ENCODE results near the gene CADM1. TPM values are rescaled to one million over a fixed set of nuclear protein-coding genes. Genes with fewer than 3 reads are reported as not detected.

The CADM1 gene
- total and polyA plus RNA-seq, 4 donors: 13.0 to 40.6 (median 28.9) TPM

DNA sequence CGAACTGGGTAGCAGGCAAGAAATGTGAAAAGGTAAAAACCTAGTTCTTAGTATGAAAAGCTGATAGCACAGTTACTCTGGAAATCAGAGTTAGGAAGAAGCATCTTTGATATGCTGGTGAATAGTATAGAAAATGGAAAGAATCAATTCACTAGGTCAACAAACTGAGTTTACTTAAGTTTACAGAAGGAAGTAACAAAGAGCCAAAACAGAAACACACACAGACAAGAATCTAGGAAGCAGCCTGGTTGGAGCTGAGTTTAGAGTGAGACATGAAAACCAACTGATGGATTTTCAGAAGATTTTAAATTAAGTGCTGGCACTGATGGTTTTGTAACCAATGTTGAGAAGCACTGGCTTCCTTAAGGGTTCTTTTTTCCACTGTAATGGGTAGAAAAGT is 296.3 kb downstream of the CADM1 start:
- TF ChIP-seq RAD21 (IDR thresholded peaks at IDR 0.05): no peak
- no peak for TF ChIP-seq JUND (IDR thresholded peaks at IDR 0.05)
- TF ChIP-seq, protein P1, sequence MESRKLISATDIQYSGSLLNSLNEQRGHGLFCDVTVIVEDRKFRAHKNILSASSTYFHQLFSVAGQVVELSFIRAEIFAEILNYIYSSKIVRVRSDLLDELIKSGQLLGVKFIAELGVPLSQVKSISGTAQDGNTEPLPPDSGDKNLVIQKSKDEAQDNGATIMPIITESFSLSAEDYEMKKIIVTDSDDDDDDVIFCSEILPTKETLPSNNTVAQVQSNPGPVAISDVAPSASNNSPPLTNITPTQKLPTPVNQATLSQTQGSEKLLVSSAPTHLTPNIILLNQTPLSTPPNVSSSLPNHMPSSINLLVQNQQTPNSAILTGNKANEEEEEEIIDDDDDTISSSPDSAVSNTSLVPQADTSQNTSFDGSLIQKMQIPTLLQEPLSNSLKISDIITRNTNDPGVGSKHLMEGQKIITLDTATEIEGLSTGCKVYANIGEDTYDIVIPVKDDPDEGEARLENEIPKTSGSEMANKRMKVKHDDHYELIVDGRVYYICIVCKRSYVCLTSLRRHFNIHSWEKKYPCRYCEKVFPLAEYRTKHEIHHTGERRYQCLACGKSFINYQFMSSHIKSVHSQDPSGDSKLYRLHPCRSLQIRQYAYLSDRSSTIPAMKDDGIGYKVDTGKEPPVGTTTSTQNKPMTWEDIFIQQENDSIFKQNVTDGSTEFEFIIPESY (IDR thresholded peaks at IDR 0.05): no peak
- no peak for TF ChIP-seq RXRA (IDR thresholded peaks at IDR 0.05)
- no peak for TF ChIP-seq TAF1 (conservative IDR thresholded peaks at IDR 0.05)
- TF ChIP-seq, protein P2, sequence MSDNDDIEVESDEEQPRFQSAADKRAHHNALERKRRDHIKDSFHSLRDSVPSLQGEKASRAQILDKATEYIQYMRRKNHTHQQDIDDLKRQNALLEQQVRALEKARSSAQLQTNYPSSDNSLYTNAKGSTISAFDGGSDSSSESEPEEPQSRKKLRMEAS (IDR thresholded peaks at IDR 0.05): no peak
- TF ChIP-seq, protein P3, sequence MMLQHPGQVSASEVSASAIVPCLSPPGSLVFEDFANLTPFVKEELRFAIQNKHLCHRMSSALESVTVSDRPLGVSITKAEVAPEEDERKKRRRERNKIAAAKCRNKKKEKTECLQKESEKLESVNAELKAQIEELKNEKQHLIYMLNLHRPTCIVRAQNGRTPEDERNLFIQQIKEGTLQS (IDR thresholded peaks at IDR 0.05): no peak
- Histone ChIP-seq H3K9ac (ENCODE audit: low read depth in 1 of 2, low read length in 2 of 2) (no peak overlapping the region), H3K4me1 (ENCODE audit: control insufficient read depth in 4 of 4, insufficient read depth in 4 of 4, low read length in 3 of 4) (no peaks in the 10 kb centered on the region), H3K36me3 (ENCODE audit: control insufficient read depth in 4 of 4, insufficient read depth in 3 of 4, low read depth in 1 of 4, low read length in 3 of 4) (peaks cover 0 to 9% (median 5%) of the 10 kb centered on the region in 4 donors), H3K27ac (ENCODE audit: low read depth in 1 of 2, low read length in 2 of 2) (no peak overlapping the region), H3K27me3 (ENCODE audit: control insufficient read depth in 4 of 4, insufficient read depth in 4 of 4, low read length in 3 of 4) (no peaks in the 10 kb centered on the region), H3K9me3 (ENCODE audit: control insufficient read depth in 4 of 4, low read length in 3 of 4) (no peaks in the 10 kb centered on the region), H3K4me3 (ENCODE audit: low read depth in 1 of 3, low read length in 3 of 3) (no peak overlapping the region)
- 96% methylated on average over 1 of the region's 1 CpG for WGBS
- DNase-seq (ENCODE audit: low spot score): no peak

DNA sequence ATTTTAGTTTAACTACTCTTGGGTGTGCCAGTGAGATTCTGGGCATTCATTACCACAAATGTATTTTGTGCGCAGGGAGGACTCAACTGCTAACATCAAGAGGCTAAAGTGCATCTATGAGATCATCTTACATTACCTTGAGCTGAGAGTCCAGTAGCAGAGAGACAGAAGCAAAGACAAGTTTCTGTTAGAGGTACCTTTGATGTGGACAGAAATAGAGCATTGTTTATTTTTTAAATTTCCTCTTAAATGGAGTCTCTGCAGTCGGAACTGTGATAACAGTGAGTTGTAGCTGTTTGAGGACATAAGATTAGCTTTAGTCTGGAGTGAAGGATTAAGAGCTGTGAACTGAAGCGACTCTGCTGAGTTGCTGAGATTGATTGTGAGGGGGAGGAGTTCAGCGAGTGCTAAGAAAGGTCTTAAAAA is 297.0 kb downstream of the CADM1 start:
- H3K9me3 ChIP-seq (ENCODE audit: control insufficient read depth in 4 of 4, low read length in 3 of 4): no peaks in the 10 kb centered on the region
- H3K27me3 ChIP-seq (ENCODE audit: control insufficient read depth in 4 of 4, insufficient read depth in 4 of 4, low read length in 3 of 4): no peaks in the 10 kb centered on the region
- 75% methylated on average over 4 of the region's 4 CpGs for WGBS
- H3K4me1 ChIP-seq (ENCODE audit: control insufficient read depth in 4 of 4, insufficient read depth in 4 of 4, low read length in 3 of 4): no peaks in the 10 kb centered on the region
- peaks cover 0 to 9% (median 5%) of the 10 kb centered on the region in 4 donors for H3K36me3 ChIP-seq (ENCODE audit: control insufficient read depth in 4 of 4, insufficient read depth in 3 of 4, low read depth in 1 of 4, low read length in 3 of 4)
- no peak overlapping the region for H3K27ac ChIP-seq (ENCODE audit: low read depth in 1 of 2, low read length in 2 of 2)
- no peak overlapping the region for H3K4me3 ChIP-seq (ENCODE audit: low read depth in 1 of 3, low read length in 3 of 3)
- no peak for DNase-seq (ENCODE audit: low spot score)
- H3K9ac ChIP-seq (ENCODE audit: low read depth in 1 of 2, low read length in 2 of 2): no peak overlapping the region
- TF ChIP-seq, protein P4, sequence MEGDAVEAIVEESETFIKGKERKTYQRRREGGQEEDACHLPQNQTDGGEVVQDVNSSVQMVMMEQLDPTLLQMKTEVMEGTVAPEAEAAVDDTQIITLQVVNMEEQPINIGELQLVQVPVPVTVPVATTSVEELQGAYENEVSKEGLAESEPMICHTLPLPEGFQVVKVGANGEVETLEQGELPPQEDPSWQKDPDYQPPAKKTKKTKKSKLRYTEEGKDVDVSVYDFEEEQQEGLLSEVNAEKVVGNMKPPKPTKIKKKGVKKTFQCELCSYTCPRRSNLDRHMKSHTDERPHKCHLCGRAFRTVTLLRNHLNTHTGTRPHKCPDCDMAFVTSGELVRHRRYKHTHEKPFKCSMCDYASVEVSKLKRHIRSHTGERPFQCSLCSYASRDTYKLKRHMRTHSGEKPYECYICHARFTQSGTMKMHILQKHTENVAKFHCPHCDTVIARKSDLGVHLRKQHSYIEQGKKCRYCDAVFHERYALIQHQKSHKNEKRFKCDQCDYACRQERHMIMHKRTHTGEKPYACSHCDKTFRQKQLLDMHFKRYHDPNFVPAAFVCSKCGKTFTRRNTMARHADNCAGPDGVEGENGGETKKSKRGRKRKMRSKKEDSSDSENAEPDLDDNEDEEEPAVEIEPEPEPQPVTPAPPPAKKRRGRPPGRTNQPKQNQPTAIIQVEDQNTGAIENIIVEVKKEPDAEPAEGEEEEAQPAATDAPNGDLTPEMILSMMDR (IDR thresholded peaks at IDR 0.05; ENCODE audit: low read depth, low read length, missing input control): no peak
- no peak for TF ChIP-seq RAD21 (IDR thresholded peaks at IDR 0.05)

DNA sequence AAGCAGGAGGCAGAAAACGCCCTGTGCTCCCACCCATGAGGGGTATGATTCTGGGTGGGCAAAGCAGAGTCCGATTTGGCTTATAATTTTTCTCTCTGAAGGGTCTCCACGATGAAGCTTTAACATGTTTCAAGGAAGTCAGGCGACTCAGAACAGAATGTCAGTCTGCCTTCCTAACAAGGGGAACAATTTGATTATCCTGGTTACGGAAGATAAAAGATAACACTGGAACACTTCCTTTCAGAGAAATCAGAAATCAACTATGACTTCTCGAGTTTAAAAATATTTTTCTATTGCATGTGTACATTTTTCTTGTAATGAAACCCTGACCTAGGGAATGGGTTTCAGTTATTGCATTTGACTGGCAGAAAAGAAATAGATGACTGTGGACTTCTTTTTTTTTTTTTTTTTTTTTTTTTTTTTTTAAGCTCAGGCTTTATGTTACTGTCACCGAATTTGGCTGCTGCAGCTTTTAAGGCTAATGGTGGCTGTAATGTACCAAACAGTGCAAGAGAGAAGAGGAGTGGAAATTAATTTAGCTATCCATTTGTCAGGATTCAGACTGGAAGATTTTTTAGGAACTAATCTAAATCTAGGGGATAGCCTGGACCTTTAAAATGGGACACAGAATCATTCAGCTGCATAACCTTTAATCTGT is 297.7 kb downstream of the CADM1 start:
- TF ChIP-seq RXRA (IDR thresholded peaks at IDR 0.05) (no peak), SP1 (IDR thresholded peaks at IDR 0.05) (no peak), FOXA2 (IDR thresholded peaks at IDR 0.05) (no peak)
- 83% methylated on average over 7 of the region's 7 CpGs for WGBS

More for the DNA sequence above, 297.7 kb downstream of the CADM1 start:
- Histone ChIP-seq H3K27me3 (ENCODE audit: control insufficient read depth in 4 of 4, insufficient read depth in 4 of 4, low read length in 3 of 4) (no peaks in the 10 kb centered on the region), H3K27ac (ENCODE audit: low read depth in 1 of 2, low read length in 2 of 2) (no peak overlapping the region), H3K9ac (ENCODE audit: low read depth in 1 of 2, low read length in 2 of 2) (no peak overlapping the region), H3K4me1 (ENCODE audit: control insufficient read depth in 4 of 4, insufficient read depth in 4 of 4, low read length in 3 of 4) (no peaks in the 10 kb centered on the region), H3K4me3 (ENCODE audit: low read depth in 1 of 3, low read length in 3 of 3) (no peak overlapping the region), H3K36me3 (ENCODE audit: control insufficient read depth in 4 of 4, insufficient read depth in 3 of 4, low read depth in 1 of 4, low read length in 3 of 4) (peaks cover 0 to 9% (median 5%) of the 10 kb centered on the region in 4 donors), H3K9me3 (ENCODE audit: control insufficient read depth in 4 of 4, low read length in 3 of 4) (no peaks in the 10 kb centered on the region)
- no peak for DNase-seq (ENCODE audit: low spot score)

Measured in liver (tissue), 9 donors.